Measurements from ENCODE around the gene ARFGAP2.

The ARFGAP2 gene

DNA sequence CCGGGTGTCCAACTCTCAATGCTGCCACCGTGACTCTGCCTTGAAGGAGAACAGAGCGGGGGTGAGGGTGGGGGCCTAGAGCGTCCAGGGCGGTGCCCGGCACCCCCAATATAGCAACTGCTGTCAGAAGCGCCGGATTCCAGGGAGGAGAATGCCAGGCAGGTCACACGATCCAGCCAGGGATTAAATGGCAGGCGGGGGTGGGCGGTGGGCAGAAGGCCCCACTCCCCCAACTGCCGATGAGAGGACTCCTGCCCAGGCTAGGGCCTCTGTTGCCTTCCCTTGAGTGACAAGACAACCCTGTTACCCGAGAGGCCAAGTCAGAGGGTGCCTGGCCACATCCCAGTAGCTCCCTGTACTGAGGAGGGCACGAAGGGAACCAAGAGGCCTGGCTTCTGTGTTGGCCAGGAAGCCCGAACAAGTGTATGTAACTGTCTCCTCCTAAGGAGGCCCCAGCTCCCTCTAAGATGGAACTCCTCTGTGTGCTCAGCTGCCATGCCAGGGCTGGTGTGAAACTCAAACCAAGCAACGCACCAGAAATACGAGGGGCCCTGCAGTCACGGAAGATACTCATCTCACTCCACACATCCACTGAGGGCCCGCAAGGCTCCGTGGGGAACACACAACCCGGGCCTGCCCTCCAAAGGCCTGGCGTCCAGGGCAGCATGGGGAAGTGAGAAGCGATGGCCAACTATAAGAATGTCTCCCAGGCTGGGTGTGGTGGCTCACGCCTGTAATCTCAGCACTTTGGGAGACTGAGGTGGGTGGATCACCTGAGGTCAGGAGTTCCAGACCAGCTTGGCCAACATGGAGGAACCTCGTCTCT lies 6.6 kb upstream of the ARFGAP2 start:
- H3K9me3 Mint-ChIP-seq = no peaks in the 10 kb centered on the region

DNA sequence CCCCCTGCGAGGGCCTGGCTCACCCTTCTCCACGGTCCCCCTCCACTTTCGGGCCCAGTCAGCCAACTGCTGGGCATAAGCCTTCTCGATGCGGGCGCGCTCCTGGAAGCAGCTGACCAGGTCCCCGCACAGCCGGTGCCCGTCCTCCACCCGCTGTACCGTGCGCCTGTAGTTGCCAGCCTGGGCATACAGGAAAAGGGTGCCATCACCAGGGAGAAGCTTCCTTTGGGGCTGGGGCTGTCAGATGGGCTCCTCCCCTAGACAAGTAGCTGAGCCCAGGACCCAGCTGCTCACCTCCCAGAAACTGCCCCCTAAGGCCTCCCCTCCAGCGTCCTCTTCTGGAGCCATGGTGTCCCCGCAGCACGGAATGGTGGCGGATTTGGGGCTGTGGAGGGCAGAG lies 5.7 kb upstream of the ARFGAP2 start:
- DNase-seq (no peak), ATAC-seq (no peak)
- Mint-ChIP-seq H3K4me3 (no peak overlapping the region), H3K27me3 (peaks cover 14% of the 10 kb centered on the region), H3K9me3 (no peaks in the 10 kb centered on the region), H3K36me3 (ENCODE audit: low read depth) (peaks cover 1% of the 10 kb centered on the region), H3K4me1 (peaks cover 15% of the 10 kb centered on the region), H3K27ac (no peak overlapping the region)

More for the DNA sequence above, 6.6 kb upstream of the ARFGAP2 start:
- Mint-ChIP-seq H3K4me3 (no peak overlapping the region), H3K27me3 (peaks cover 23% of the 10 kb centered on the region), H3K27ac (no peak overlapping the region), H3K4me1 (peaks cover 14% of the 10 kb centered on the region), H3K36me3 (ENCODE audit: low read depth) (peaks cover 1% of the 10 kb centered on the region)
- ATAC-seq (no peak), DNase-seq (no peak)

DNA sequence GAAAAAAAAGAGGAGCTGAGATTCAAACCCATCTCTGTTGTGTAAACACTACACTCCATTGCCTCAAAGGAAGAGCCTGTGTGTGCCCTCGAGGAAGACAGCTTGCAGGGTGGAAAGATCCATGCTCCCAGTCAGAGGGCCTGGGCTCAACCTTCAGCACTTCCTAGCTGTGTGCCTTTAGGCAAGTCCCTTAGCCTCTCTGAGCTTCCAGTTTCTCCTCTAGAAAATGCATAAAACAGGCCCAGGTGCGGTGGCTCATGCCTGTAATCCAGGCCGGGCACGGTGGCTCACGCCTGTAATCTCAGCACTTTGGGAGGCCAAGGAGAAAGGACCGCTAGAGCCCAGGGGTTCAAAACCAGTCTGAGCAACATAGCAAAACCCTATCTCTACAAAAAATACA lies 4.6 kb upstream of the ARFGAP2 start:
- no peak for ATAC-seq
- no peak for DNase-seq
- peaks cover 4% of the 10 kb centered on the region for H3K36me3 Mint-ChIP-seq (ENCODE audit: low read depth)
- peaks cover 12% of the 10 kb centered on the region for H3K27me3 Mint-ChIP-seq
- no peaks in the 10 kb centered on the region for H3K9me3 Mint-ChIP-seq
- no peak overlapping the region for H3K27ac Mint-ChIP-seq
- no peak overlapping the region for H3K4me3 Mint-ChIP-seq
- H3K4me1 Mint-ChIP-seq = peaks cover 10% of the 10 kb centered on the region

DNA sequence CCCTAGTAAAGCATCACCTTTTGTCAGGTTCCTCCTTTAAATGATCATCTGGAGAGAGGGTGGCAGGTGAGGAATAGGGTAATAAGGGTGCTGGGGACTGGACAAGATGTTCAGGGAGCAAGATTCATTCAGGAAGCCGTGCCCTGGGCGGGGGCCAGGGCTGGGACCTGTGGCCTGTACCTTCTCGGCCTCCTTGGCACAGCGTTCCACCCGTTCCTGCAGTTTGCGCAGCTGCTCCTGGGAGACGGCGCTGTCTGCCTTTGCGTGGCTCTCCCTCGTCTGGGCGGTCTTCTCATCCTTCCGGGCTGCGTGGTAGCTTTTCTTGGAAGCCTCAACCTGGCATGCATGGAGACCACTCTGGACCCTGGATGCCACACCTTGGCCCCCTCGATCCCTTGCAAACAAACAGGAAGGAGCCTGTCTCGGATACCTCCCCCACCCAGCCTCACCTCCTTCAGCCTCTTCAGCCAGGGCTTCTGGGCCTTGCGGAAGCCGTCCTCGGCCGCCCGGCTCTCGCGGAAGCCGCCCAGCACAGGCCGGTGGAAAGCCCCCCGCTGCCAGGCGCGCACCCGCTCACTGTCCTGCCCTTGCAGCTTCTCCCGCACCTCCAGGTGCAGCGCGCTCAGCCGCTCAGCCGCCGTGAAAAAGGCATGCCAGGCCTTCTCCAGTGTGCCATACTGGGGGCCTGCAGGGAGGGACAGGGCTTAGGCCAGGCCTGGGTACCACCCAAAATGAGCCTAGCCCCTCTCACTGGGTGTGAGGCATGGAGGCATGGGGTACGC lies 3.5 kb upstream of the ARFGAP2 start:
- no peak for DNase-seq

DNA sequence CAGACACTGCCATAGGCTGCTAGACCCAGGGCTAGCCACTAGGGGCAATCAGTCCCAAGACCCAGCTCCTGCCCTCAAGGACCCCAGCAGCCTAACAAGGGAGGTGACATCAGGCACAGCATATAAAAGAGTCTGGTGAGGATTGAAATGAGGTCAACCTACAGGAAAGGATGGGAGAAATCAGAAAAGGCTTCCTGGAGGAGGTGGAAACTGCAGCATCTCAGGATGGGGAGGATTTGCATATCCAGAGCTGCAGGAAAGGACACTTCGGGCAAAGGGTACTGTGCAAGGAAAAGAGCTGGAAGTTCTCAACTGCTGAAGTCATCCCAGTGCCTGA lies 2.9 kb upstream of the ARFGAP2 start:
- Mint-ChIP-seq H3K4me3 (no peak overlapping the region), H3K9me3 (no peaks in the 10 kb centered on the region), H3K4me1 (peaks cover 23% of the 10 kb centered on the region), H3K27ac (no peak overlapping the region), H3K36me3 (ENCODE audit: low read depth) (peaks cover 10% of the 10 kb centered on the region), H3K27me3 (peaks cover 9% of the 10 kb centered on the region)
- DNase-seq = peak; percentile 45
- no peak for ATAC-seq

More for the DNA sequence above, 3.5 kb upstream of the ARFGAP2 start:
- H3K4me3 Mint-ChIP-seq = no peak overlapping the region
- ATAC-seq = no peak
- no peaks in the 10 kb centered on the region for H3K9me3 Mint-ChIP-seq
- H3K27ac Mint-ChIP-seq = no peak overlapping the region
- H3K27me3 Mint-ChIP-seq = peaks cover 12% of the 10 kb centered on the region
- peaks cover 7% of the 10 kb centered on the region for H3K36me3 Mint-ChIP-seq (ENCODE audit: low read depth)
- peaks cover 19% of the 10 kb centered on the region for H3K4me1 Mint-ChIP-seq

DNA sequence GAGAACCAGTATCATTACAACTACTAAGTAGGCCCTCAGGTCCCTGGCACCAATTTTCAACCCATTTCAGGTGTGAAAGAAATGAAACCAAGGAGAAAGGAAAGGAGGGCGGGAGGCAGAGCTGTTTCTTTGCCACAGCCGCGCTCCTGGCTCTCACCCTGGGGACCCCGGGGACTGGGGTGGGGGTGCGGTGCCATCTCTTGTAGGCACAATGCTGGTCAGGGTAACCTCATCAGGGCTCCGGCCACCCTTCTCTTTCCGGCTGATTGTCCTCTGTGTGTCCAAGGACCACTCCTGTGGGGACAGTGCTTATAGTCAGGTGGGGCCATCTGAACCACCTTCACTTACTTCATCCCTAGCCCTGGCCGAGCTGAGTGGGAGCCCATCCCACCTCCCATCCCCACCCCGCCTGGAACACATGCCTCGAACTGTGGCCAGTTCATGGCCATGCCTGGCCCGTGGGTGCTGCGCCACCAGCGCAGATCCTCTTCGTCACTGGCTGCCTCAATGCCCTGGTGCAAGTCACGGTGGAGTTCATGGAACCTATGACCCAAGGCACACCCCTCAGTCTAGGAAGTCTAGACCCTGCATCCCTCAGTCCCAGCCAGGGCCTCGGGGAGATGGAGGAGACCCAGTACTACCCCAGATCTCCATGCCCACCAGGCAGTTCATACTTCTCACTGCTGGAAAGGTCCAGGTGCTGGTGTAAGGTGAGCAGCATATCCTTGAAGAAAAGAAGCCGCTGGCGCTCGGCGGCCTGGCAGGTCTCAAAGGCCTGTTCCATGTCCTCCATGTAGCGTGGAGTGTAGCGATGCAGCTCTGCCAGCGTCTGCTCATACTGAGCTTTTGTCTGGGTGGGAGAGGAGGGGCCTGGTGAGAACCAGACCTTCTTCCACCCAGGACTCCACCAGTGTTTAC lies 2.3 kb upstream of the ARFGAP2 start:
- Mint-ChIP-seq H3K36me3 (ENCODE audit: low read depth) (peaks cover 8% of the 10 kb centered on the region), H3K27me3 (peaks cover 5% of the 10 kb centered on the region), H3K4me1 (peaks cover 25% of the 10 kb centered on the region), H3K27ac (peak overlapping the region; percentile 59), H3K9me3 (no peaks in the 10 kb centered on the region), H3K4me3 (no peak overlapping the region)
- ATAC-seq (no peak), DNase-seq (no peak)

DNA sequence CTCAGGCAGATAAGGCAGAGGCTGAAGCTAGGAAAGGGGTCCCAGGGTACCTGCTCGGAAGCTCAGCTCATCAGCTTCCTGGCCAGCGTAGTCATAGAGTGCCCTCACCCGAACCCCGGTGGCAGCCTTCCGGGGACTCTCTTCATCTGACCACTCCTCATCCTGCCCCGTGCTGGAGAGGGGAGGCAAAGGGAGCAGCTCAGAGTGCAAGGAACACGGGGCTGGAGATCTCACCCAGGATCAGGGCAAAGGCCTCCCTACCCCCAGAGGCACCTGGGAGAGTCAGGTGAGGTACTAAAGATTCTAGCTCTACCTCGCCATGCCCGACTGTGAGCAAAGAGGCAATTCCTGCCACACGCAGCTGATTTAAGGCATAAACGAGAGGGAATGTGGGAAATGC lies 1.6 kb upstream of the ARFGAP2 start:
- no peak overlapping the region for H3K27ac Mint-ChIP-seq

DNA sequence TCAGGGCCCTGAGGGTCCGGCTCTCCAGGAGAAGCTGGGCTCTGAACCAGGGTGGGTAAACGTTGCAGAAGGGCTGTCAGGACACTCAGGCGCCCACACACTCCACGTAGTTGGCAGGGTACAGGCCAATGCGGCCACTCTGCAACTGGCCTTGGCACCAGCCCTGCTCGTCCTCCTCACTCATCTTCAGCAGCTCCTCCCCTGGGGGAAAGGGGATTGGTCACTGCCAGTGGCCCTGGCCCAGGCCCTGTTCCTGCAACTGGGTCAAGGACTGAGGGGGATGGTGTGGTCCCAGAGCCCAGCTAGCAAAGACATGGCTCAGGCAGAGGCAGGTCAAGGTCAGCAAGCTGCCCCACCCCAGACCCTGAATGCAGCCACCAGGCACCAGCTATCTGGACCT lies 1.2 kb upstream of the ARFGAP2 start:
- DNase-seq (no peak), ATAC-seq (no peak)
- H3K4me1 Mint-ChIP-seq = peaks cover 34% of the 10 kb centered on the region
- peak overlapping the region; percentile 96 for H3K4me3 Mint-ChIP-seq
- no peaks in the 10 kb centered on the region for H3K9me3 Mint-ChIP-seq
- peaks cover 3% of the 10 kb centered on the region for H3K27me3 Mint-ChIP-seq
- H3K27ac Mint-ChIP-seq = peak overlapping the region; percentile 99
- peaks cover 12% of the 10 kb centered on the region for H3K36me3 Mint-ChIP-seq (ENCODE audit: low read depth)

More for the DNA sequence above, 1.6 kb upstream of the ARFGAP2 start:
- Mint-ChIP-seq H3K36me3 (ENCODE audit: low read depth) (peaks cover 8% of the 10 kb centered on the region), H3K4me3 (no peak overlapping the region), H3K4me1 (peaks cover 31% of the 10 kb centered on the region), H3K9me3 (no peaks in the 10 kb centered on the region), H3K27me3 (peaks cover 3% of the 10 kb centered on the region)
- no peak for DNase-seq
- ATAC-seq = no peak

DNA sequence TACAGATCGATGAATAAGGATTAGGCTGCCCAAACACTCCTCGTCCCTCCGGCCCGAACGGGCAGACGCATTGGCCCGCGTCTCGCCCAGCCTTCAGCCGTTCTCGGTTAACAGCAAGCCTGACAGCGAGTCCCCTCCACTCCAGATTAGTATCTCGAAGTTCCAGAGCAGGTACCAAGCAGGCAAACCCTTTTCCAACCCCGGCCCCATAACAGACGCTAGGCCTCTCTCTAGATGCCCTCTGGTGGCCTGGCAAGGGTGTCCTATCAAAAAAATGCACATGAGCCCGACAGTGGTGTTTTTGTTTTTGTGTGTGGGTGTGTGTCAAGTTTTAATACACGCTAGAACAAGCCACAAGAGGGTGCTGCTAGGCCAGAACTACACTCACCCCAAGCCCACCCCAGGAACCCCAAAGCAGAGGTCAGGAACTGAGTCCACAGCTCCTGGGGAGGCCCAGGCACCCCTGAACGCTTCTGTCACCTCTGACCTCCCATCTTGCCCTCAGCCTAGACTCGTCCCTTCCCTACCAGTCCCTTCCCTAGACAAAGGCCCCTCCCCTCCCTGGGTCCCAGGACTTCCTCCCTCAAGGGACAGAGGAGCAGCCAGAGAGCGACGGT lies 658 bp upstream of the ARFGAP2 start:
- peaks cover 14% of the 10 kb centered on the region for H3K36me3 Mint-ChIP-seq (ENCODE audit: low read depth)
- H3K9me3 Mint-ChIP-seq = no peaks in the 10 kb centered on the region
- H3K4me1 Mint-ChIP-seq = peaks cover 36% of the 10 kb centered on the region
- H3K4me3 Mint-ChIP-seq = peak overlapping the region; percentile 96
- peaks cover 3% of the 10 kb centered on the region for H3K27me3 Mint-ChIP-seq
- peak; percentile 60 for ATAC-seq
- peak; percentile 67 for DNase-seq
- peak overlapping the region; percentile 99 for H3K27ac Mint-ChIP-seq

DNA sequence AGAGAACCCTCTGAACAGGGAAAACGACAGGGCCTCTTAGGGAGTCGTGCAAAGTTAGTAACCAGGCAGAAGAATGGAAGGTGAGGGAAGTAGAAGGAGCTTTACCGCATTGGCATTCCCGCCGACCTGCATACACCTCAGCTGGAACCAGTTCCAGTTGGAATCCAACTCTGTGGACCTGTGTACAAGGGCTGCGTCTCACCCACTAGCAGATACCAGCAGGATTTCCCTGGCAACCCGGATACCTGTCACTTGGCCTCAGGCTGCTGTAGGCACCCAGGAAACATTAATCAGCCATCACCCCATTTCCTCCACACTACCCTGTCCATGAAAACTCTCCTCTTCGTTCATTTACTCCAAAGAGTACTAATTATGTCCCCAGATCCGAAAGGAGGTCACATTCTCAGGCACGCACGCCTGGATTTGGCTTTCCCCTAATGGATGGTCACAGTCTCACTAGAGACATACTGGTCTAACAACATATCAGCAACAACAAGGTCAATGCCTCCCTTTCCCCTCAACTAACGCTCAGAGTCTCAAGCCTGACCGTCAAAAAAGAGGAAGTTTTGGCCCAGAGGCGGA lies 842 bp downstream of the ARFGAP2 start:
- H3K36me3 Mint-ChIP-seq (ENCODE audit: low read depth) = peaks cover 21% of the 10 kb centered on the region
- ATAC-seq = no peak
- peak overlapping the region; percentile 96 for H3K4me3 Mint-ChIP-seq
- H3K27me3 Mint-ChIP-seq = peaks cover 3% of the 10 kb centered on the region
- H3K4me1 Mint-ChIP-seq = peaks cover 39% of the 10 kb centered on the region
- H3K9me3 Mint-ChIP-seq = no peaks in the 10 kb centered on the region
- no peak for DNase-seq
- H3K27ac Mint-ChIP-seq = peak overlapping the region; percentile 97

DNA sequence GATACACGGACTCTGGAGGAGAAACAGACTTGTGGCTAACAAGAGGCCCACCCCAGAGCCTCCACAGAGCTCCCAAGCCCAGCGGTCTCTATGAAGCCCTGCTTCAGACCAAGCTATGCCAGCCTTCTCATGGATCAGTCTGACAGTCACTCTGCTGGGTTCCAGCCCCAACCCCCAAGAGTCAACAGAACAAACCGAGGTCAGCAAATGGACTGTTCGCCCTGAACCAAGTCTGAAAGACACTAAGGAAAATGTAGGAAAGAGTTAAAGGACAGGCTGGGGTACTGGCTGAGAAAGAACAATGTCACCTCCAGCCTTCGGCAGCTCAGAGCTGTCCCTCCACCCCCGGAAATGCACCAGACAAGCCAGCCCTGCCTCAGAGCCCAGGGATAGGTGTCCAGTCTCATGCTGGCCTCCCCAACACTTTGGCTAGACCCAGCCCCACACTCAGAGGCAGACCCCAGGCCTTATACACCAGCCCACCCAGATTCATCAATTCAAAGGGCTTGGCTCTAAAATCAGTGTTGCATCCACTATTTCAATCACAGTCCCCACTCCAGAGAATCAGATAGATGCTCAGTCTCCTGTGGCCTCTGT lies 3.8 kb downstream of the ARFGAP2 start:
- Mint-ChIP-seq H3K27me3 (peaks cover 3% of the 10 kb centered on the region), H3K4me1 (peaks cover 37% of the 10 kb centered on the region), H3K36me3 (ENCODE audit: low read depth) (peaks cover 27% of the 10 kb centered on the region), H3K27ac (no peak overlapping the region), H3K9me3 (no peaks in the 10 kb centered on the region), H3K4me3 (no peak overlapping the region)
- no peak for ATAC-seq
- DNase-seq = no peak

DNA sequence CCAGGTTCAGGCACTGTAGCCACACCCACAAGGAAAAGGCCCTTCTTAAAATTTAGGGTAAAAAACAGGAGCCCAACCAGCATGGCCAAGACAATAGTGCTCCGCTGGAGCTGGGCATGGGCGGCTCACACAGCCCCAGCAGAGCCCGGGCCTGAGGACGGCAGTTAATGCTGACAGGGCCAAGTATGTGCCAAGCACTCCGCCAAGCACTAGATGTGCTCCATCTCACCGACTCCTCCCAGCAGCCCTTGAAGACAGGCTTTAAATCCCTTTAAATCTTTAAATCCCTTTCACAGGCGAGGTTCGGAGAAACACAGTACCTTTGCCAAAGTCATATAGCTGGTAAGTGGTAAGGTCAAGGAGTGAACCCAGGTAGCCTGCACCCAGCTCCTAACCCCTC lies 4.8 kb downstream of the ARFGAP2 start:
- peaks cover 29% of the 10 kb centered on the region for H3K4me1 Mint-ChIP-seq
- peaks cover 25% of the 10 kb centered on the region for H3K36me3 Mint-ChIP-seq (ENCODE audit: low read depth)
- H3K9me3 Mint-ChIP-seq = no peaks in the 10 kb centered on the region
- no peaks in the 10 kb centered on the region for H3K27me3 Mint-ChIP-seq
- no peak overlapping the region for H3K27ac Mint-ChIP-seq
- DNase-seq = no peak
- no peak overlapping the region for H3K4me3 Mint-ChIP-seq
- no peak for ATAC-seq

DNA sequence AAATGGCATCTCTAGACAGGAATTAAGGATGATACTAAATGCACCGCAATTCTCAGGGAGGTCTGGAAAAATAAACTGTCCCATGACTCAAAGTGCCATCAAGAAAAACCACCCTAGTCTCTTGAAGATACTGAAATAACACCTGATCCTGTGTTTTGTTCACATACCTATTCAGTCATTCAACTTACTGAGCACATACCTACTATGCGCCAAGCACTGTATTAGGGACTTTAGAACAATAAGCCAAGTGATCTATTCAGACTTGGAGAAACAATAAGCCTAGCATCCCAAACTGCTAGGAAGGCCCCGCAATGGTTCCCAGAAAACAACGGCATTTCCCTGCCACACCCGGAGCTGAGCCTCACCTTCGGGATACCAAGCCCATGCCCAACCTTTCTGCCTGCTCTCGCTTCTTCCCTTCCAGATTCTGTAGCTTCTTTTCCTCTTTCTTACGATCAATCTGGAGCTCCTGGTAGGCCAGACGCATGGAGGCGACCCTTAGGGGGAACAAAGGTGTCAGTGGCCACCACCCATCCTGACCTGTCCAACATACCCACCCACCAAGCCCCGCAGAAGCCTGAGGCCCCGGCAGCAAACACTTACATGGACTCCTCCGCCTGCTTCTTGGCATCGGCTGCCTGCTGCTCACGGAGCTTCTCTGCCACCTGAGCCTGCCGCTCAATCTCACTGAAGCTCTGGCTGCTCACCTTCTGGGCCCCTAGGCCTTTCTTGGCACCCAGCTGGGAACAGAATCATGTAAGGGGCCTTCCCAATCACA lies 5.4 kb downstream of the ARFGAP2 start:
- H3K9me3 Mint-ChIP-seq = no peaks in the 10 kb centered on the region
- peaks cover 26% of the 10 kb centered on the region for H3K36me3 Mint-ChIP-seq (ENCODE audit: low read depth)
- H3K4me1 Mint-ChIP-seq = peaks cover 29% of the 10 kb centered on the region
- no peaks in the 10 kb centered on the region for H3K27me3 Mint-ChIP-seq
- no peak overlapping the region for H3K27ac Mint-ChIP-seq
- ATAC-seq (no peak), DNase-seq (no peak)
- no peak overlapping the region for H3K4me3 Mint-ChIP-seq
